IMR-90 (cell line): ENCODE data around the gene LNX1. TPM values are rescaled to one million over a fixed set of nuclear protein-coding genes. Genes with fewer than 3 reads are reported as not detected.

Experiments
- ATAC-seq: fragments of 200-7000 bp; cut with Tn5 transposase; 2 replicates; pipeline ENCODE4 v1.9.1; 2020; ENCODE audit warnings: low read depth, mild to moderate bottlenecking, moderate library complexity
- BruUV-seq: library from RNA; stranded (reverse); fragments of 400-500 nt; replicated peaks from 2 replicates; lab custom pipeline; 2021; lab: Mats Ljungman, UMichigan
- CTCF ChIA-PET: fragments of 300-600 bp; formaldehyde crosslinking; extraction: SDS; loops from one replicate; lab custom pipeline; 2021; ENCODE audit warnings: antibody characterized with exemption; lab: Yijun Ruan, JAX
- POLR2A ChIA-PET: fragments of 300-600 bp; sonication (Branson Sonifier 250); formaldehyde crosslinking; loops from one replicate; lab custom pipeline; 2022; ENCODE audit warnings: antibody characterized with exemption; ENCODE audit not compliant: unreplicated experiment; lab: Charles Lee
- DNase-seq: peaks from one replicate; pipeline ENCODE4 v3.0.0; 2013
- H2AFZ ChIP-seq: replicated peaks from 2 replicates; pipeline ENCODE3; 2013; ENCODE audit warnings: low read length, mild to moderate bottlenecking; ENCODE audit not compliant: poor library complexity
- H2AK5ac ChIP-seq: 2 replicates; pipeline ENCODE4 v1.6.1; 2013; ENCODE audit warnings: low read depth, low read length, inconsistent platforms
- H2AK9ac ChIP-seq: replicated peaks from 2 replicates; pipeline ENCODE3; 2013; ENCODE audit warnings: mild to moderate bottlenecking, low read depth, low read length, moderate library complexity; ENCODE audit not compliant: poor library complexity
- H2BK120ac ChIP-seq: 2 replicates; pipeline ENCODE4 v1.6.1; 2013; ENCODE audit warnings: low read depth, low read length, inconsistent platforms
- H2BK15ac ChIP-seq: 3 replicates; pipeline ENCODE4 v1.6.1; 2013; ENCODE audit warnings: low read depth, low read length, inconsistent platforms
- H2BK20ac ChIP-seq: 2 replicates; pipeline ENCODE4 v1.6.1; 2013; ENCODE audit warnings: low read depth, mild to moderate bottlenecking, inconsistent platforms, low read length, moderate library complexity
- H2BK5ac ChIP-seq: 2 replicates; pipeline ENCODE4 v1.6.1; 2013; ENCODE audit warnings: mild to moderate bottlenecking, low read depth, low read length, inconsistent platforms; ENCODE audit not compliant: poor library complexity, severe bottlenecking
- H3K14ac ChIP-seq: replicated peaks from 2 replicates; pipeline ENCODE4 v1.6.1; 2013; ENCODE audit warnings: low read depth, low read length, inconsistent platforms
- H3K18ac ChIP-seq: 2 replicates; pipeline ENCODE4 v1.6.1; 2013; ENCODE audit warnings: low read depth, low read length, control low read depth
- H3K23ac ChIP-seq: 2 replicates; pipeline ENCODE4 v1.6.1; 2013; ENCODE audit warnings: low read depth, low read length, inconsistent platforms
- H3K27ac ChIP-seq: 2 replicates; pipeline ENCODE4 v1.5.1; 2013; ENCODE audit warnings: mild to moderate bottlenecking, control low read depth, low read length; ENCODE audit not compliant: insufficient read depth
- H3K27me3 ChIP-seq: 2 replicates; pipeline ENCODE4 v1.6.1; 2013; ENCODE audit warnings: low read length; ENCODE audit not compliant: control insufficient read depth, insufficient read depth
- H3K36me3 ChIP-seq: 2 replicates; pipeline ENCODE4 v1.6.1; 2013; ENCODE audit warnings: low read length, mixed read lengths; ENCODE audit not compliant: control insufficient read depth, insufficient read depth
- H3K4ac ChIP-seq: 2 replicates; pipeline ENCODE4 v1.6.1; 2013; ENCODE audit warnings: low read depth, low read length, inconsistent platforms
- H3K4me1 ChIP-seq: 2 replicates; pipeline ENCODE4 v1.6.1; 2013; ENCODE audit warnings: low read length, mixed read lengths; ENCODE audit not compliant: control insufficient read depth, insufficient read depth
- H3K4me2 ChIP-seq: 2 replicates; pipeline ENCODE4 v1.6.1; 2013; ENCODE audit warnings: low read depth, mild to moderate bottlenecking, control low read depth, low read length, moderate library complexity
- H3K4me3 ChIP-seq: 2 replicates; pipeline ENCODE4 v1.5.1; 2013; ENCODE audit warnings: low read depth, mild to moderate bottlenecking, control low read depth, low read length, moderate library complexity; ENCODE audit not compliant: insufficient read depth
- H3K56ac ChIP-seq: 2 replicates; pipeline ENCODE4 v1.6.1; 2013; ENCODE audit warnings: low read length, inconsistent platforms; ENCODE audit not compliant: insufficient read depth; ENCODE audit errors: extremely low read depth
- H3K79me1 ChIP-seq, 2 experiments: 2 replicates each; pipeline ENCODE4 v1.6.1; 2013; ENCODE audit warnings: low read length in 2 of 2, inconsistent platforms in 1 of 2, low read depth in 1 of 2
- H3K9ac ChIP-seq: 2 replicates; pipeline ENCODE4 v1.6.1; 2013; ENCODE audit warnings: low read depth, low read length, control low read depth
- H3K9me1 ChIP-seq: 2 replicates; pipeline ENCODE4 v1.6.1; 2013; ENCODE audit warnings: low read length, inconsistent platforms; ENCODE audit not compliant: insufficient read depth
- H3K9me3 ChIP-seq: 2 replicates; pipeline ENCODE4 v1.6.1; 2013; ENCODE audit warnings: low read length; ENCODE audit not compliant: control insufficient read depth, insufficient read depth
- H4K20me1 ChIP-seq: 2 replicates; pipeline ENCODE4 v1.6.1; 2013; ENCODE audit warnings: low read length, inconsistent platforms; ENCODE audit not compliant: insufficient read depth
- H4K5ac ChIP-seq: 2 replicates; pipeline ENCODE4 v1.6.1; 2013; ENCODE audit warnings: mild to moderate bottlenecking, low read depth, low read length, control low read depth
- H4K8ac ChIP-seq, 2 experiments: 2 replicates each; pipeline ENCODE4 v1.6.1; 2013; ENCODE audit warnings: low read depth in 2 of 2, low read length in 2 of 2, control low read depth in 1 of 2, inconsistent platforms in 1 of 2
- H4K91ac ChIP-seq: 2 replicates; pipeline ENCODE4 v1.6.1; 2013; ENCODE audit warnings: low read depth, low read length, inconsistent platforms; ENCODE audit not compliant: insufficient read depth
- BHLHE40 ChIP-seq: fragments of 150-350 bp; IDR thresholded peaks from 2 replicates; pipeline ENCODE4 v1.6.1; 2016; ENCODE audit warnings: mild to moderate bottlenecking, low read depth, low read length
- CEBPB ChIP-seq: IDR thresholded peaks from 2 replicates; pipeline ENCODE4 v1.6.1; 2012; ENCODE audit warnings: low read depth, low read length, improper control_type of control experiment
- CHD1 ChIP-seq: IDR thresholded peaks from 2 replicates; pipeline ENCODE4 v1.6.1; 2012; ENCODE audit warnings: low read depth, low read length, improper control_type of control experiment
- ELK1 ChIP-seq: fragments of 150-350 bp; IDR thresholded peaks from 2 replicates; pipeline ENCODE4 v1.6.1; 2016; ENCODE audit warnings: low read depth, mild to moderate bottlenecking, low read length, moderate library complexity, borderline replicate concordance
- FOS ChIP-seq: fragments of 150-350 bp; IDR thresholded peaks from 2 replicates; pipeline ENCODE4 v1.6.1; 2016; ENCODE audit warnings: low read depth, low read length
- MAFK ChIP-seq: IDR thresholded peaks from 2 replicates; pipeline ENCODE4 v1.6.1; 2012; ENCODE audit warnings: low read depth, low read length, improper control_type of control experiment
- MAZ ChIP-seq: IDR thresholded peaks from 2 replicates; pipeline ENCODE4 v1.6.1; 2012; ENCODE audit warnings: low read depth, mild to moderate bottlenecking, low read length, improper control_type of control experiment, moderate library complexity, borderline replicate concordance
- MXI1 ChIP-seq: IDR thresholded peaks from 2 replicates; pipeline ENCODE4 v1.6.1; 2012; ENCODE audit warnings: low read depth, mild to moderate bottlenecking, low read length, moderate library complexity, borderline replicate concordance
- NFE2L2 ChIP-seq: fragments of 150-350 bp; IDR thresholded peaks from 2 replicates; pipeline ENCODE4 v1.6.1; 2016; ENCODE audit warnings: low read depth, mild to moderate bottlenecking, low read length
- POLR2A ChIP-seq: IDR thresholded peaks from 2 replicates; pipeline ENCODE4 v1.6.1; 2012; ENCODE audit warnings: mild to moderate bottlenecking, low read depth, low read length
- RAD21 ChIP-seq: IDR thresholded peaks from 2 replicates; pipeline ENCODE4 v1.6.1; 2012; ENCODE audit warnings: low read length, improper control_type of control experiment
- RCOR1 ChIP-seq: IDR thresholded peaks from 2 replicates; pipeline ENCODE4 v1.6.1; 2012; ENCODE audit warnings: mild to moderate bottlenecking, low read length, improper control_type of control experiment; ENCODE audit not compliant: insufficient replicate concordance
- RFX5 ChIP-seq: IDR thresholded peaks from 2 replicates; pipeline ENCODE4 v1.8.0; 2012; ENCODE audit warnings: low read depth, mild to moderate bottlenecking, low read length, moderate library complexity
- SMC3 ChIP-seq: fragments of 150-350 bp; IDR thresholded peaks from 2 replicates; pipeline ENCODE4 v1.6.1; 2016; ENCODE audit warnings: low read depth, mild to moderate bottlenecking, antibody characterized with exemption, low read length, moderate library complexity
- WGBS, 2 experiments: methylation state at CpG; one replicate each; pipeline versions ENCODE4 v1.1.5 to v1.1.7; 2013; ENCODE audit warnings: missing lambda C conversion rate in 2 of 2; ENCODE audit not compliant: insufficient read length in 1 of 2; ENCODE audit errors: extremely low coverage in 2 of 2; 5-methylcytosine and 5-hydroxymethylcytosine counted together
- dilution Hi-C: fragments of 300-500 bp; cut with HindIII; formaldehyde crosslinking; loops from one replicate; pipeline ENCODE4 v1.14.3; 2018; ENCODE audit warnings: low sequenced_read_pairs; ENCODE audit not compliant: unreplicated experiment
- in situ Hi-C: fragments of 300-500 bp; cut with MboI; formaldehyde crosslinking; loops from 3 replicates; pipeline ENCODE4 v1.14.3; 2019; ENCODE audit warnings: low sequenced_read_pairs, inconsistent platforms, mixed read lengths
- intact Hi-C: fragments of 100-400 bp; cut with micrococcal nuclease; formaldehyde crosslinking; loops from 2 replicates; pipeline ENCODE4 v1.10.0; 2022
- polyA plus RNA-seq, 3 experiments: library from polyadenylated mRNA; depleted of rRNA; stranded (reverse); fragments of >200 nt; gene quantifications; 2 replicates each; pipeline ENCODE4 v1.2.3, GENCODE V29; 2012; ENCODE audit warnings: low replicate concordance in 1 of 3
- total RNA-seq: library from RNA; depleted of rRNA; stranded (reverse); fragments of >200 nt; gene quantifications from 2 replicates; pipeline ENCODE4 v1.2.3, GENCODE V29; 2012
- TF ChIP-seq, protein P1 (sequence below): conservative IDR thresholded peaks from 2 replicates; pipeline ENCODE4 v1.5.1; 2012; ENCODE audit warnings: mild to moderate bottlenecking, low read depth, low read length, improper control_type of control experiment
- TF ChIP-seq, protein P2 (sequence below): fragments of 150-350 bp; IDR thresholded peaks from 2 replicates; pipeline ENCODE4 v1.6.1; 2017; ENCODE audit warnings: mild to moderate bottlenecking, antibody characterized with exemption, low read length, low read depth

LNX1 gene
- total and polyA plus RNA-seq, 2 of the 4 experiments (the other 2 are of a cell fraction) = 0.15 to 0.36 TPM

- dilution Hi-C loops = no loop called here
- Histone ChIP-seq H3K27ac (no peak overlapping the region), H2BK20ac (no peak overlapping the region), H3K4me1 (peaks cover 3% of the 10 kb centered on the region), H2AFZ (no peak overlapping the region), H3K36me3 (no peaks in the 10 kb centered on the region), H2BK120ac (no peak overlapping the region), H2BK5ac (no peak overlapping the region), H3K18ac (no peak overlapping the region), H3K4me2 (no peak overlapping the region), H4K8ac (no peak overlapping the region), H3K27me3 (no peaks in the 10 kb centered on the region), H3K9me3 (no peaks in the 10 kb centered on the region), H4K5ac (no peak overlapping the region), H3K56ac (no peak overlapping the region), H3K23ac (no peak overlapping the region), H3K4ac (no peak overlapping the region), H3K14ac (no peak overlapping the region), H2BK15ac (no peak overlapping the region), H3K9ac (no peak overlapping the region), H3K79me1 (no peaks in the 10 kb centered on the region), H4K91ac (no peak overlapping the region), H2AK5ac (no peak overlapping the region), H2AK9ac (no peak overlapping the region), H3K9me1 (no peaks in the 10 kb centered on the region; the same call in 1 of the 2 replicates), H4K20me1 (no peaks in the 10 kb centered on the region), H3K4me3 (no peak overlapping the region)
- in situ Hi-C loops = no loop called here
- intact Hi-C loops = no loop called here
- ATAC-seq (no peak), DNase-seq (peak; percentile 10)
- TF ChIP-seq MXI1 (no peak), CEBPB (no peak), RFX5 (no peak), CHD1 (no peak), RCOR1 (no peak), RAD21 (no peak), POLR2A (no peak), ELK1 (no peak), FOS (no peak), BHLHE40 (no peak), MAZ (no peak), MAFK (no peak), NFE2L2 (no peak), SMC3 (no peak)
- TF ChIP-seq, protein P1, sequence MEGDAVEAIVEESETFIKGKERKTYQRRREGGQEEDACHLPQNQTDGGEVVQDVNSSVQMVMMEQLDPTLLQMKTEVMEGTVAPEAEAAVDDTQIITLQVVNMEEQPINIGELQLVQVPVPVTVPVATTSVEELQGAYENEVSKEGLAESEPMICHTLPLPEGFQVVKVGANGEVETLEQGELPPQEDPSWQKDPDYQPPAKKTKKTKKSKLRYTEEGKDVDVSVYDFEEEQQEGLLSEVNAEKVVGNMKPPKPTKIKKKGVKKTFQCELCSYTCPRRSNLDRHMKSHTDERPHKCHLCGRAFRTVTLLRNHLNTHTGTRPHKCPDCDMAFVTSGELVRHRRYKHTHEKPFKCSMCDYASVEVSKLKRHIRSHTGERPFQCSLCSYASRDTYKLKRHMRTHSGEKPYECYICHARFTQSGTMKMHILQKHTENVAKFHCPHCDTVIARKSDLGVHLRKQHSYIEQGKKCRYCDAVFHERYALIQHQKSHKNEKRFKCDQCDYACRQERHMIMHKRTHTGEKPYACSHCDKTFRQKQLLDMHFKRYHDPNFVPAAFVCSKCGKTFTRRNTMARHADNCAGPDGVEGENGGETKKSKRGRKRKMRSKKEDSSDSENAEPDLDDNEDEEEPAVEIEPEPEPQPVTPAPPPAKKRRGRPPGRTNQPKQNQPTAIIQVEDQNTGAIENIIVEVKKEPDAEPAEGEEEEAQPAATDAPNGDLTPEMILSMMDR = no peak
- TF ChIP-seq, protein P2, sequence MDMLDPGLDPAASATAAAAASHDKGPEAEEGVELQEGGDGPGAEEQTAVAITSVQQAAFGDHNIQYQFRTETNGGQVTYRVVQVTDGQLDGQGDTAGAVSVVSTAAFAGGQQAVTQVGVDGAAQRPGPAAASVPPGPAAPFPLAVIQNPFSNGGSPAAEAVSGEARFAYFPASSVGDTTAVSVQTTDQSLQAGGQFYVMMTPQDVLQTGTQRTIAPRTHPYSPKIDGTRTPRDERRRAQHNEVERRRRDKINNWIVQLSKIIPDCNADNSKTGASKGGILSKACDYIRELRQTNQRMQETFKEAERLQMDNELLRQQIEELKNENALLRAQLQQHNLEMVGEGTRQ = no peak
- BruUV-seq = no TSS peak
- no CpG with 5 or more reads among the region's 1 CpG for WGBS, 2 experiments
- ChIA-PET POLR2A (no interaction called here), CTCF (no interaction called here)
Measured at GRCh38 chr4:53626491-53626890, 35.2 kb upstream of the LNX1 start.
